K562 (cell line): ENCODE measurements around the gene CORIN. TPM values are rescaled to one million over a fixed set of nuclear protein-coding genes. Genes with fewer than 3 reads are reported as not detected.

Source experiments
- ATAC-seq: fragments of 200-7000 bp; cut with Tn5 transposase; 3 replicates; pipeline ENCODE4 v1.9.1; 2020; ENCODE audit warnings: moderate library complexity
- BruUV-seq: library from RNA; stranded (reverse); fragments of 400-500 nt; replicated peaks from 2 replicates; lab custom pipeline; 2021; lab: Mats Ljungman, UMichigan
- CTCF ChIA-PET: fragments of 300-600 bp; formaldehyde crosslinking; extraction: SDS; loops from one replicate; lab custom pipeline; 2021; ENCODE audit warnings: low intra/inter-chr PET ratio; lab: Yijun Ruan, JAX
- POLR2A ChIA-PET: fragments of 300-600, 350-650 bp; sonication (Branson Sonifier 250); formaldehyde crosslinking; extraction: SDS; loops from one replicate; lab custom pipeline; 2021; ENCODE audit warnings: antibody characterized with exemption, inconsistent platforms; lab: Yijun Ruan, JAX
- DNase-seq, 4 experiments: peaks; one replicate each; pipeline versions ENCODE4 v3.0.0 to v3.0.0-alpha.2; 2011 to 2018; ENCODE audit warnings: low spot score in 3 of 4, mixed read lengths in 3 of 4; ENCODE audit errors: extremely low read depth in 1 of 4
- FAIRE-seq: peaks from 2 replicates; lab custom pipeline; 2011; peaks lifted over from hg19 to GRCh38; lab: Jason Lieb, UNC
- H2AFZ ChIP-seq: 2 replicates; pipeline ENCODE4 v1.6.0; 2011; ENCODE audit warnings: low read depth, low read length, control low read depth, inconsistent platforms
- H3K27ac ChIP-seq: fragments of 200-600 bp; 3 replicates; pipeline ENCODE4 v1.8.0; 2011; ENCODE audit warnings: low read depth, mild to moderate bottlenecking, control low read depth, inconsistent platforms, low read length, moderate library complexity, mixed read lengths; ENCODE audit errors: extremely low read depth
- H3K27me3 ChIP-seq, 2 experiments: fragments of 300-600 bp in 1 of 2; 2 replicates in 1 of 2; 3 replicates in 1 of 2; pipeline versions ENCODE4 v1.6.0 to v1.8.0; 2011; ENCODE audit warnings: inconsistent platforms in 2 of 2, low read length in 2 of 2, mild to moderate bottlenecking in 1 of 2, mixed read lengths in 1 of 2, moderate library complexity in 1 of 2; ENCODE audit not compliant: control insufficient read depth in 2 of 2, insufficient read depth in 2 of 2
- H3K36me3 ChIP-seq: fragments of 300-600 bp; 3 replicates; pipeline ENCODE4 v1.8.0; 2011; ENCODE audit warnings: mild to moderate bottlenecking, low read length, inconsistent platforms; ENCODE audit not compliant: control insufficient read depth, insufficient read depth
- H3K4me1 ChIP-seq, 2 experiments: fragments of 200-600 bp in 1 of 2; replicated peaks in 1 of 2; 2 replicates in 1 of 2; 3 replicates in 1 of 2; pipeline versions ENCODE4 v1.5.1 to v1.8.0; 2011; ENCODE audit warnings: inconsistent platforms in 2 of 2, low read length in 2 of 2, mild to moderate bottlenecking in 1 of 2, mixed read lengths in 1 of 2, moderate library complexity in 1 of 2; ENCODE audit not compliant: control insufficient read depth in 2 of 2, insufficient read depth in 2 of 2
- H3K4me2 ChIP-seq: 2 replicates; pipeline ENCODE4 v1.6.1; 2011; ENCODE audit warnings: low read length, control low read depth, inconsistent platforms, mixed read lengths; ENCODE audit not compliant: insufficient read depth
- H3K4me3 ChIP-seq: fragments of 200-600 bp; sonication (generic), shearing (Covaris generic); 2 replicates; pipeline ENCODE4 v1.5.1; 2016; ENCODE audit warnings: control low read depth, inconsistent platforms
- H3K79me2 ChIP-seq: fragments of 200-600 bp; 3 replicates; pipeline ENCODE4 v1.8.0; 2011; ENCODE audit warnings: low read length, inconsistent platforms; ENCODE audit not compliant: control insufficient read depth, insufficient read depth
- H3K9ac ChIP-seq, 2 experiments: 2 replicates each; pipeline versions ENCODE4 v1.6.0 to v1.6.1; 2011; ENCODE audit warnings: low read depth in 2 of 2, low read length in 2 of 2, control low read depth in 1 of 2, inconsistent platforms in 1 of 2, mild to moderate bottlenecking in 1 of 2, mixed read lengths in 1 of 2; ENCODE audit not compliant: insufficient read depth in 1 of 2
- H3K9me1 ChIP-seq: one replicate; pipeline ENCODE4 v1.6.0; 2011; ENCODE audit warnings: inconsistent platforms, mild to moderate bottlenecking, low read length, moderate library complexity; ENCODE audit not compliant: control insufficient read depth, insufficient read depth
- H3K9me3 ChIP-seq: replicated peaks from 2 replicates; pipeline ENCODE4 v1.5.1; 2011; ENCODE audit warnings: low read depth, low read length, inconsistent platforms; ENCODE audit not compliant: control insufficient read depth, insufficient read depth
- H4K20me1 ChIP-seq: replicated peaks from 2 replicates; pipeline ENCODE4 v1.6.1; 2011; ENCODE audit warnings: low read length, inconsistent platforms, mixed read lengths; ENCODE audit not compliant: control insufficient read depth, insufficient read depth
- DDX20 ChIP-seq: fragments of 450-650 bp; IDR thresholded peaks from 2 replicates; pipeline ENCODE4 v1.6.1; 2016; ENCODE audit warnings: missing genetic modification characterization, low read depth, mild to moderate bottlenecking, missing compliant biosample characterization, moderate library complexity
- EHMT2 ChIP-seq: fragments of 450-650 bp; IDR thresholded peaks from 2 replicates; pipeline ENCODE4 v1.6.1; 2018; ENCODE audit warnings: antibody characterized with exemption
- ERF ChIP-seq: fragments of 450-650 bp; formaldehyde crosslinking; IDR thresholded peaks from 2 replicates; pipeline ENCODE4 v1.4.0; 2020; ENCODE audit warnings: mild to moderate bottlenecking, mixed read lengths
- KDM1A ChIP-seq, 2 experiments: fragments of 450-650 bp; IDR thresholded peaks; 2 replicates each; pipeline ENCODE4 v1.6.1; 2016; ENCODE audit warnings: mild to moderate bottlenecking in 2 of 2
- SAFB ChIP-seq: fragments of 200-400 bp; formaldehyde crosslinking; IDR thresholded peaks from 2 replicates; pipeline ENCODE4 v1.6.1; 2017; ENCODE audit warnings: low read depth, low read length, borderline replicate concordance
- SMC3 ChIP-seq: conservative IDR thresholded peaks from 2 replicates; pipeline ENCODE4 v1.6.1; 2011; ENCODE audit warnings: low read depth, low read length, improper control_type of control experiment; ENCODE audit not compliant: insufficient read depth
- SRF ChIP-seq, 2 experiments: fragments of 250-450, 450-650 bp in 1 of 2; sonication (Bioruptor Pico) in 1 of 2; sonication (generic) in 1 of 2; formaldehyde crosslinking; IDR thresholded peaks; 2 replicates each; pipeline versions ENCODE4 v1.5.0 to v1.5.1; 2020 to 2022; ENCODE audit warnings: mild to moderate bottlenecking in 1 of 2, missing genetic modification reagents in 1 of 2
- ZNF134 ChIP-seq: fragments of 250-450 bp; sonication (Bioruptor Pico); conservative IDR thresholded peaks from 2 replicates; pipeline ENCODE4 v1.4.0; 2020
- ZNF551 ChIP-seq: fragments of 250-450 bp; sonication (Bioruptor Pico); IDR thresholded peaks from 2 replicates; pipeline ENCODE4 v1.5.0; 2021; ENCODE audit warnings: mild to moderate bottlenecking, moderate library complexity
- ZNF589 ChIP-seq: fragments of 200-800 bp; sonication (Bioruptor generic); IDR thresholded peaks from 2 replicates; pipeline ENCODE4 v1.6.1; 2016; ENCODE audit warnings: low read depth, missing genetic modification characterization, missing compliant biosample characterization
- in situ Hi-C: fragments of 300-500 bp; cut with MboI; formaldehyde crosslinking; loops from 4 replicates; pipeline ENCODE4 v1.15.0; 2018; ENCODE audit warnings: inconsistent platforms, mixed read lengths
- intact Hi-C: fragments of 100-400 bp; cut with micrococcal nuclease; formaldehyde crosslinking; loops from 2 replicates; pipeline ENCODE4 v1.14.2; 2022
- polyA plus RNA-seq, 8 experiments: library from polyadenylated mRNA; depleted of rRNA in 4 of 8; stranded (reverse) in 5 of 8; unstranded in 3 of 8; fragments of >200 nt; fragmentation: Nextera tagmentation in 2 of 8; fragmentation: Illumina TruSeq in 1 of 8; extraction: Ambion mirVana in 2 of 8; extraction: Trizol in 1 of 8; gene quantifications; 2 replicates each; pipeline versions ENCODE4 v1.2.1 to v1.2.3, GENCODE V29; 2011 to 2014; ENCODE audit warnings: inconsistent platforms in 1 of 8, missing spikeins in 1 of 8
- total RNA-seq, 7 experiments: library from RNA; depleted of rRNA in 6 of 7; stranded (reverse); fragments of >200 nt in 6 of 7; fragmentation: Illumina TruSeq in 2 of 7; extraction: Trizol in 2 of 7; gene quantifications; 2 replicates each; pipeline versions ENCODE4 v1.2.1 to v1.2.3, GENCODE V29; 2011 to 2021; ENCODE audit warnings: low replicate concordance in 1 of 7
- TF ChIP-seq, protein P1 (sequence below): fragments of 250-450 bp; sonication (Bioruptor Pico); IDR thresholded peaks from 2 replicates; pipeline ENCODE4 v1.8.0; 2021; ENCODE audit warnings: moderate library complexity, mild to moderate bottlenecking, inconsistent platforms

Gene CORIN
- total and polyA plus RNA-seq, 9 of the 15 experiments (the other 6 are each of a cell fraction or from before 2014, with no cell fraction given) = 0.04 to 0.31 (median 0.08) TPM; not detected in 4

DNA sequence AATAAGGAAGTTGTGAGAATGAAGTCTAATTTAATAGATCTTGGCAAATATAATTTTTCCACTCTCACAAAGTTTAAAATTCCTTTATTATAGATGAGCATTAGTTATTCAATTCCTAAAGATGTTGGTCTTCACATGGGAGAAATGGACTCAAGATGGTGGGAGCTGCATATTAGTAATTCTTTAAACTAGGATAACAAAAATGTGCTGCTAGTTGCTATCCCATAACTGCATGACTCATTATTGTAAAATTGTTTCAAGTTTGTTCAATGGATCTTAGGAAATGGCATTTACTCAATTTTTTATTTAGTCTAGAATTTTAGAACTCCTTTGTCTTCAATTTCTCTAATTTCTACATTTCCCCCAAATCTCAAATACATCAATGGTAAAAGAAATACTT is 197.0 kb downstream of the CORIN start:
- Histone ChIP-seq H3K36me3 (no peaks in the 10 kb centered on the region), H3K9me3 (no peaks in the 10 kb centered on the region), H3K9ac (no peak overlapping the region), H3K27me3 (no peaks in the 10 kb centered on the region), H2AFZ (no peak overlapping the region), H3K9me1 (no peaks in the 10 kb centered on the region), H3K27ac (no peak overlapping the region), H3K4me1 (no peaks in the 10 kb centered on the region), H4K20me1 (no peaks in the 10 kb centered on the region), H3K4me3 (no peak overlapping the region), H3K4me2 (no peak overlapping the region), H3K79me2 (no peaks in the 10 kb centered on the region)
- CTCF ChIA-PET = no interaction called here
- DNase-seq (no peak), FAIRE-seq (no peak), ATAC-seq (no peak)
- TF ChIP-seq, protein P1, sequence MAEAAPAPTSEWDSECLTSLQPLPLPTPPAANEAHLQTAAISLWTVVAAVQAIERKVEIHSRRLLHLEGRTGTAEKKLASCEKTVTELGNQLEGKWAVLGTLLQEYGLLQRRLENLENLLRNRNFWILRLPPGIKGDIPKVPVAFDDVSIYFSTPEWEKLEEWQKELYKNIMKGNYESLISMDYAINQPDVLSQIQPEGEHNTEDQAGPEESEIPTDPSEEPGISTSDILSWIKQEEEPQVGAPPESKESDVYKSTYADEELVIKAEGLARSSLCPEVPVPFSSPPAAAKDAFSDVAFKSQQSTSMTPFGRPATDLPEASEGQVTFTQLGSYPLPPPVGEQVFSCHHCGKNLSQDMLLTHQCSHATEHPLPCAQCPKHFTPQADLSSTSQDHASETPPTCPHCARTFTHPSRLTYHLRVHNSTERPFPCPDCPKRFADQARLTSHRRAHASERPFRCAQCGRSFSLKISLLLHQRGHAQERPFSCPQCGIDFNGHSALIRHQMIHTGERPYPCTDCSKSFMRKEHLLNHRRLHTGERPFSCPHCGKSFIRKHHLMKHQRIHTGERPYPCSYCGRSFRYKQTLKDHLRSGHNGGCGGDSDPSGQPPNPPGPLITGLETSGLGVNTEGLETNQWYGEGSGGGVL = no peak
- no peak for TF ChIP-seq ERF (CRISPR knock-in tag)
- no peak for TF ChIP-seq SAFB
- TF ChIP-seq DDX20 = no peak
- TF ChIP-seq EHMT2 = no peak
- TF ChIP-seq KDM1A (IDR thresholded peaks at IDR 0.05) = no peak
- TF ChIP-seq SMC3 = no peak
- TF ChIP-seq ZNF134 (CRISPR knock-in tag) = no peak
- no peak for TF ChIP-seq SRF (CRISPR knock-in tag; IDR thresholded peaks at IDR 0.05)
- no peak for TF ChIP-seq ZNF589 (CRISPR knock-in tag)
- TF ChIP-seq ZNF551 (CRISPR knock-in tag) = no peak
- BruUV-seq = no TSS peak
- in situ Hi-C loops (no loop called here), intact Hi-C loops (no loop called here)
- POLR2A ChIA-PET = no interaction called here
